HPDE6-E6E7 (cell line): ENCODE results near the gene EPHB6.
A peak's percentile ranks its signal among the peaks of the same experiment; 100 is the strongest.

ENCODE experiments used
- DNase-seq: peaks from one replicate; pipeline ENCODE4 v3.0.0; 2011; ENCODE audit warnings: missing footprints; ENCODE audit errors: extremely low spot score

EPHB6 gene

DNA sequence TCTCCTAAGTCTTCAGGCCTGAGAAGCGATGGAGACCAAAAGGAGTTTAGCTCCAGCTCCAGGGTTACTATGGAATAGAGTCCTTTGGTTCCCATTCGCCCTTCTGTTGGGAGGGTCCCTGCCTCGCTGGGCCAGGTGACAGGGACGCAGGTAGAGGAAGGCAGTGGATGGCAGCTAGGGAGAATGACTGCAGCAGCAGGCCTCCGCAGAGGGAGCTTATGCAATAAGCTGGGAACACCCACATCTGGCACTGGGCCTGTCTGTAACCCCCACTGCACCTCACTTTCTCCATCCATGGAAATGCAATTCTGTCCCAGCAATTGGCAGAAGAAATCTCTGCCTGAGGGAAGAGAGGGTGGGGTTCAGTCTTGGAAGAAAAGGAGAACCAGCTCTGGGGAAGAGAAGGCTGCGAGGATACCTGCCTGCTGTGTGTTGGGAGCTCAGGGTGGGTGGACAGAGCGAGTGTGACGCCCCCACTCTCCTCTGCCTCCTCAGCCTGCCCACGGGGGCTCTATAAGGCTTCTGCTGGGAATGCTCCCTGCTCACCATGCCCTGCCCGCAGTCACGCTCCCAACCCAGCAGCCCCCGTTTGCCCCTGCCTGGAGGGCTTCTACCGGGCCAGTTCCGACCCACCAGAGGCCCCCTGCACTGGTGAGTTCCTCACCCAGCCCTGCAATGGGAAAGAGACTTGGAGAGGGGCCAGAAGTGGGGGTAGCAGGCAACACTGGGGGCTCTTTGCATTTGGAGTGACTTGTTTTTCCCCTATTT, 10.3 kb downstream of the EPHB6 start:
- DNase-seq = no peak

DNA sequence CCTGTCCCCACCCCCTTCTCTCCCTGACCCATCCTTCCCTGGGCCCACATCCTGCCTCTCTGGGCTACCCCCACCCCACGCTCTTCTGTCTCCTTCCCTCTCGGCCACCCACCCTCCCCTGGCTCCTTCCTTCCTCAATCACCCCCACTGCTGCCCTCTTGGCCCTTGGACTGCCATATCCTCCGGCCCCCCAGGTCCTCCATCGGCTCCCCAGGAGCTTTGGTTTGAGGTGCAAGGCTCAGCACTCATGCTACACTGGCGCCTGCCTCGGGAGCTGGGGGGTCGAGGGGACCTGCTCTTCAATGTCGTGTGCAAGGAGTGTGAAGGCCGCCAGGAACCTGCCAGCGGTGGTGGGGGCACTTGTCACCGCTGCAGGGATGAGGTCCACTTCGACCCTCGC, 10.9 kb downstream of the EPHB6 start:
- DNase-seq = no peak

DNA sequence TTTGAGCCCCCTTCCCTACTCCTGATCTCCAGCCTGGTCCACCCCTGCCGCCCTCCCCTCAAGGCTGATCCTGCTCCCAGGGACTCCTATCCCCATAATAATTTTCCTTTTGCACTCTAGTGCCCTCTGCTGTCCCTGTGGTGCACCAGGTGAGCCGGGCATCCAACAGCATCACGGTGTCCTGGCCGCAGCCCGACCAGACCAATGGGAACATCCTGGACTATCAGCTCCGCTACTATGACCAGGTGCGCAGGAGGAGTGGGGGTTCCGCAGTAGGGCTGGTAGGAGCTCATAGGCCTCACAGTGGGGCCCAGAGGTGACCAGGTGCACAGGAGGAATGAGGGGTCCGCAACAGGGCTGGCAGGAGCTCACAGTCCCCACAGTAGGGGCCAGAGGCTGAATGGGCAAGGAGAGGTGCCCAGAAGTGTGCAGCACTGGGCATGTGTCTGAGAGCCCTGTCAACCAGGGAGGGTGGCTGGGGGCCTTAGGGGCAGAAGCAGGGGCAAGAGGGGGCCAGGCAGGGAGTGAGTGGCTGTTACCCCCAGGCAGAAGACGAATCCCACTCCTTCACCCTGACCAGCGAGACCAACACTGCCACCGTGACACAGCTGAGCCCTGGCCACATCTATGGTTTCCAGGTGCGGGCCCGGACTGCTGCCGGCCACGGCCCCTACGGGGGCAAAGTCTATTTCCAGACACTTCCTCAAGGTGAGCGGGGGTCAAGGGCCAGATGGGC, 11.7 kb downstream of the EPHB6 start:
- DNase-seq = peak; percentile 27

DNA sequence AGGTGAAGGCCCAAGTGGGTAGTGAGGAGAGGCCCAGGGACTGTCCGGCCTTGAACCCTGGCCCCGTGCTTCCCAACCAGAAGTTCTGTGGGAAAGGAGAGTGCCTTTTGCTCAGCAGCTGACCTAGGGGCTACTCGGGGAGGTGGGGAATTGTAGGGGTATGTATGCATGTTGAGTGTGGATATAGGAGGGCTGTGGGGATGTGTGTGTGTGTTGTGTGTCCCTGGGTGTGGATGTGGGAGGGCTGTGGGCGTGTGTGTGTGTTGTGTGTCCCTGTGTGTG, 12.2 kb downstream of the EPHB6 start:
- DNase-seq = no peak

DNA sequence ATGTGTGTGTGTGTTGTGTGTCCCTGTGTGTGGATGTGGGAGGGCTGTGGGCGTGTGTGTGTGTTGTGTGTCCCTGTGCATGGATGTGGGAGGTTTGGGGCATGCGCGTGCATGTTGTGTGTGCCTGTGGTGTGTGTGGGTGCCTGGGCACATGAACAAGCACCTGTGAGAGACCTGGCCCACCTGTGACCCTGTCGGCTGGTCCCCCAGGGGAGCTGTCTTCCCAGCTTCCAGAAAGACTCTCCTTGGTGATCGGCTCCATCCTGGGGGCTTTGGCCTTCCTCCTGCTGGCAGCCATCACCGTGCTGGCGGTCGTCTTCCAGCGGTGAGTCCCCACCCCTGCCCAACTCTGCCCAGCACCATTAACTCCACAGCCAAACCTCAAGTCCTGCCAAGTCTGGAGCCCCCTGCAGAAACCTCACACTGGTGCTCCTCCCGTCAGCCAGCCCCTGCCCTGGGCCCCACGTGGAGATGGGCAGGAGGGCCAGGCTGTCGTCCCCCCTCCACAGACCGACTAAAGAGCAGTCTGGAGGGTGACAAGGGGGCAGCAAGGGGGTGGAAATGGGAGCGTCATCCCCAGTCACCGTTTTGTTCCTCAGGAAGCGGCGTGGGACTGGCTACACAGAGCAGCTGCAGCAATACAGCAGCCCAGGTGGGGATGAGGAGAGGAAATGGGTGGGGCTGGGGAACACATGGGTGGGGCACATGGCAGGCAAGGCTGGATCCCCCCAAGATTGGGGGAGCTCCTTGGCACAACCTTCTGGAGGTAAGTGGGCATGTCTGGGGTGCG, 12.7 kb downstream of the EPHB6 start:
- no peak for DNase-seq

DNA sequence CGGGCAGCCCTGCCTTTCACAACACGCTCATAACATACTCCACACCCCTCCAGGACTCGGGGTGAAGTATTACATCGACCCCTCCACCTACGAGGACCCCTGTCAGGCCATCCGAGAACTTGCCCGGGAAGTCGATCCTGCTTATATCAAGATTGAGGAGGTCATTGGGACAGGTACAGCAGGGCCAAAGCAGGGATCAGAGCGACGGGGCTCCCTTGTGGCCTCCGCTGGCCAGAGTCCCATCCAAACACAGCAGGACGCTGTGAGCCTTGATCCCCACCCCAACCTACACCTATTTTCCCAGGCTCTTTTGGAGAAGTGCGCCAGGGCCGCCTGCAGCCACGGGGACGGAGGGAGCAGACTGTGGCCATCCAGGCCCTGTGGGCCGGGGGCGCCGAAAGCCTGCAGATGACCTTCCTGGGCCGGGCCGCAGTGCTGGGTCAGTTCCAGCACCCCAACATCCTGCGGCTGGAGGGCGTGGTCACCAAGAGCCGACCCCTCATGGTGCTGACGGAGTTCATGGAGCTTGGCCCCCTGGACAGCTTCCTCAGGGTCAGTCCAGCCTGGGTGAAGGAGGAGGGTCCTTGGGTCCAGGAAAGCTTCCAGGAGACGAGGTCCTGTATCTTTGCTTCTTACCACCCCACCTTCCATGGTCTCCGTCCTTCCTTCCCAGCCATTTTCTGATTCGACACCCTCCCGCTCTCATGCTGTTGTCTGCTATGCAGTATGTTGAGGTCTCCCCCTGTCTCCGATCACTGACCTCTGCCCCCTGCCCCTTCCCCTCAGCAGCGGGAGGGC, 13.5 kb downstream of the EPHB6 start:
- no peak for DNase-seq

DNA sequence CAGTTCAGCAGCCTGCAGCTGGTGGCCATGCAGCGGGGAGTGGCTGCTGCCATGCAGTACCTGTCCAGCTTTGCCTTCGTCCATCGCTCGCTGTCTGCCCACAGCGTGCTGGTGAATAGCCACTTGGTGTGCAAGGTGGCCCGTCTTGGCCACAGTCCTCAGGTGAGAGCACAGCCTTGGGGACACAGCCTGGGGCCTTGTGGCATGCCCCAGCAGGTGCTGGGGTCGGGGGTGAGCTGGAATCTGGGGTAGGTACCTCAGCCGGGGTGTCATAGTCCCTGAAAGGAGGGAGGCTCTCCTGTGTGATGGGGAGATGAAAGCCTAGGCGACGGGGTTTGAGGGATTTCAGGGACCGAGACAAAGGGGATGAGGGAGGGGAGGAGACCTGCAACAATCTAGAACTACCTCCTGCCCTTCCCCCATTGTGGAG, 14.1 kb downstream of the EPHB6 start:
- no peak for DNase-seq

DNA sequence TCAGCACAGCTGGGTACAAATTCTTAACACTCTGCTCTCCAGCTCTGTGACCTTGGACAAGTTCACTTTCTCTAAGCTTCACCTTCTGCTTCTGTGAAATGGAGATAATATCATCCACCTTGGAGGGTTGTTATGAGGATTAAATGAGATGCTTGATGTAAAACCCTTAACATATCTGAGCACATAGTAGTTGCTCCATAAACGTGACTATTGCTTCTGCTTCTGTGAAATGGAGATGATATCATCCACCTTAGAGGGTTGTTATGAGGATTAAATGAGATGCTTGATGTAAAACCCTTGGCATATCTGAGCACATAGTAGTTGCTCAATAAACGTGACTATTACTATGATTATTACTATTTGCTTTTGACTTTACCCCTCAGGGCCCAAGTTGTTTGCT, 14.6 kb downstream of the EPHB6 start:
- no peak for DNase-seq

DNA sequence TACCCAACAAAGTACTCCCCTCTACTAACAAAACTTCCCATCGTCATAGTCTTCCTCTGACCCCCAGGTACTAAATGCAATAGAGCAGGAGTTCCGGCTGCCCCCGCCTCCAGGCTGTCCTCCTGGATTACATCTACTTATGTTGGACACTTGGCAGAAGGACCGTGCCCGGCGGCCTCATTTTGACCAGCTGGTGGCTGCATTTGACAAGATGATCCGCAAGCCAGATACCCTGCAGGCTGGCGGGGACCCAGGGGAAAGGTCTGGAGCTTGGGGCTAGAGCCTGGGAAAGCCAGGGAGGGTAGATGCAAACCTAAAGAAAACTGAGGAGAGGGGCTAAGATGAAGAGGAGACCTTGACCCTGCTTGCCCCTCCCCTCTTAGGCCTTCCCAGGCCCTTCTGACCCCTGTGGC, 15.3 kb downstream of the EPHB6 start:
- DNase-seq = no peak

DNA sequence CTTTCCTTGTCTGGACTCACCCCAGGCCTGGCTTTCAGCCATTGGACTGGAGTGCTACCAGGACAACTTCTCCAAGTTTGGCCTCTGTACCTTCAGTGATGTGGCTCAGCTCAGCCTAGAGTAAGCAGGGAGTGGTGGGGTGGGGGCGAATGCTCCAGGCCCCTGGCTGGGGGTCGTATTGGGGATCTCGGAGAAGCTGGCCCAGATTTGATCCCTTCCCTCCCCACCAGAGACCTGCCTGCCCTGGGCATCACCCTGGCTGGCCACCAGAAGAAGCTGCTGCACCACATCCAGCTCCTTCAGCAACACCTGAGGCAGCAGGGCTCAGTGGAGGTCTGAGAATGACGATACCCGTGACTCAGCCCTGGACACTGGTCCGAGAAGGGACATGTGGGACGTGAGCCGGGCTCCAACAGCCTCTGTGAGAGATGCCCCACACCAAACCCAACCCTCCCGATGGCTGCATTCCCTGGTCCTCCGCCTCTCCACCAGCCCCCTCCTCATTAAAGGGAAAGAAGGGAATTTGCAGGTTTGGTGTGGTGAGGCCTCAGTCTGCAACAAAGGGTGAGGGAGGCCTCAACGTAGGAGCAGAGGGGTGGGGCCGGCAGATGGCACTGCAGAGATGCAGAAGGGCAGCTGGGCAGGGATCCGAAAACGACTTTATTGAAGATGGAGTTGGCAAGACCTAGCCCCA, 15.8 kb downstream of the EPHB6 start:
- DNase-seq = no peak

DNA sequence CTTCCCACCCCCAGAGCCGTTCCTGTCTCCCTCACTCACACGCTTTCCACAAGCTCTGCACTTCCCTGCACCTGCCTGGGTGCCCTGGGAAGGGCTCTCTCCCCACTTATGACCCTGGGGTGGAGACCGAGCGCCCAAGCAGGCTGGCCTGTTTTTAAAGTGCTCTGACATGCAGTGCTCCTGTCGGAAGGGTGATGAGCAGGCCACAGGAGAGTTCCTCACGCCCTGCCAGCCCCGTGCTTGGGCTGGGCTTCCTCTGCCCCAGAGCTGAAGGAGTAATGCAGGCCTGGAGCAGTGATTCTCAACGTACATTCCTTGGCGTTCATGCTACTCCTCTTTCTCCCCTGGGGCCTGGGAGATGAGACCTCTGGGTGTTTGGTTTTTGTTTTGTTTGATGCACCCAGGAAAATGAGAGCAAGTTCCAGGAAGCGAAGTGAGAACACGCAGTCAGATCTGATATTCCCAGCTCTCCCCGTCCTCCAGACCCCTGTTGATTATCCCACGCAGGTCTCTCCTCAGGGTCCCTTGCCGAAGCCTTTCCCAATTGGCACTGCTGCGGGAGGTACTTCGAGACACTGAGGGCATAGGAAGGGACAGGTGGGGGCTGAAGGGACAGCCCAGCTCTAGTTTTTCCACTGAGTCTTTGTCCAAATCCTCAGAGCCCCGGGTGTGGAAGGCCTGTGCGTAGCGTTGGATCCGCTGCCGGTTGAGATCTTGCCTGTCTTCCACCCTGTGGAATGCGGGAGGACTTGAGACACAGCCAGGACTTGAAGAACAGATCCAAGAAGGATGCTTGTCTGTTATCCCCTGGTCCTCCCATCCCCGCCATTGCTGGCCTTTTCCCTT, 16.6 kb downstream of the EPHB6 start:
- no peak for DNase-seq

DNA sequence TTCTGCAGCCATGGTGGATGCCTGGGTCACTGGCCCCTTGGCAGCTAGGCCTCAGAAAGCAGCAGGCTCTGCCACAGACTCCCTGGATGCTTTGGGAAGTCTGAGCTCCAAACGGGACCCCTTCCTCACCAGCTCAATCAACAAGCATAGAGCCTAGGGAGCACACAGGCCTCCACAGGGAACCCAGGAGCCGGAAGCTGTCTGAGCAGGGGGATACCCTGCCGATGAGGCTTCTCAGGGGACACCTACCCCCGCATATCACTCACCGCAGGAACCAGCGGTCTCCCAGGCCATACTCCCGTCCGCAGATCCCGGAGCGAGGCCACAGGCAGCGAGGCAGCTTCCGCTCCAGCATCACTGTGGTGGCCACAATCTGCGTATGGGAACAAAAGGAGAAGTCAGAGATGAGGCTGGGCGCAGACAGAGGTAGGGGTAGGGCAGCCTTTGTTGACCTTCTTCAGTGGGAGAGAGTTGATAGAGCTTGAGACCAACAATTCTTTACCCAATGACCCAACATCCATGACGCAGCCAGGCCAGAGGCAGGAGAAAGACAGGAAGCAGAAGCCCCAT, 17.3 kb downstream of the EPHB6 start:
- no peak for DNase-seq

DNA sequence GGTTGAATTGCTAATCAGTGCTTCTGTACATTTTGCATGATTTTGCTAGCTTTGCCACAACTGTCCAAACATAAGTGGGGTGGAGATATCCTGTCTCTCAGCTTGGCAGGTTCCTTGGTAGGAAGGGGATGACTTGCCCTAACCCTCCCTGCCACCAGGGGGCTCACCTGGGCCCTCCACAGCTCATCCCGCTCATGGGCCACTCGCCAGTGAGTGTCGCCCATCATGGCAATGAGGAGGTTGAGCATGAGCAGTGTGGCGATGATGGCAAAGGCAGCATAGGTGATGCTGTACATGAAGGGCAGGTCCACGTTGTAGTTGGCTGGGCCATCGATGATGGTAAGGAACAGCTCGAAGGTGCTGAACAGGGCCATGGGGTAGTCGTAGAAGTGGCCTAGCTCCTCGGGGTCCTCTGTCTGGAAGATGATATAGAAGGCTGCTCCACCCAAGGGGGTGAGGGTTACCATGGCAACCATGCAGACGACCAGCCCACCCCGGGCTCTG, 18.5 kb downstream of the EPHB6 start:
- no peak for DNase-seq

DNA sequence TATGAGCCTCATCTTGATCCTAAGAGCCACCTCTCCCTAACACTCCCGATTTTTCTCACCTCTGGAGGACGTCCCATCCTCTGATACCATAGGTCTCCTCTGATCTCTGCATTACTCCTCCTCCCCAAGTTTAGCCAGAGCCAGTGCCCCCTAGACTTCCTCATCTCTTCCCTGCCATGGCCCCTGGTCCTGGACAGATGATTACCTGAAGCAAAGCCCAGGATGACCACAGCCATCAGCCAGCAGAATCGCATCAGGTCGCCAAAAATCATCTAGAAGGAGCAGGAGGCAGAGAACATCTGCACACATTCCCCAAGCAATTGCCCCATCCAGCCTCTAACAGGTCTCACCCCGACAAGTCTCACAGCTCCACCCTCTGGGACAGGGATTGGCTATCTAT, 19.0 kb downstream of the EPHB6 start:
- DNase-seq = no peak

DNA sequence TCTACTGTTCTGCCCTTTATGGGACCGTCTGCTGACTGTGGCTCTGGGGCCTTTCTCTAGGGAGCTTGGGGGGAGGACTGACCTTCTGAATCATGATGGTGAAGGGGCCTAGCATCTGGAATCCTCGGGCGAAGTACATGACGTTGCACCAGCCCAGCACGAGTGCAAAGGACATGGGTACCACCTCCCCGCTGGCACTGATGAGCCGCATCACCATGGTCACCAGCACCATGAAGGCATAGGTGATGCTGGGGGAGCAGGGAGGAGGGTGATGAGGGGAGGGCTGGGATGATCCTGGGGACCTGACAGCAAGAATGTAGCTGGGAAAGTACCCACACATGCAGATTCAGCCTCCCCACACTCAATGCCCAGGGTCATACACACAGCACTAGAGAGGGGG, 19.5 kb downstream of the EPHB6 start:
- no peak for DNase-seq

DNA sequence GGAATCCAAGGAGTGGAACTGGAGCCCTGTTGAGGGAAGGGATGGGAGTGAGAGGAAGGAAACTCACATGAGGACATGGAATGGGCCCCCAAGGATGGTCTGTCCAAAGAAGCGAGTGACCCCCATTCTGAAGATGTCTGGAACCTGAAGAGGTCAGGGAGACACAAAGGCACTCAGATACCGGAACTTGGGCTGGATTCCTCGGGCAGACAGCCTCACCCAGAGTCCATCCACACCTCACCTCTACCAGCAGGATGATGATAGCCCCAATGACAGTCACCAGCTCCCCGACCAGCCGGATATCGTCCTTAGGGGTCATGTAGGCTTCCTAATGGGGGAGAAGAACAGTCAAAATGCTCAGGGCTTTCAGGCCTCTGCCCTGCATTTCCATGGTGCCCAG, 20.0 kb downstream of the EPHB6 start:
- no peak for DNase-seq

DNA sequence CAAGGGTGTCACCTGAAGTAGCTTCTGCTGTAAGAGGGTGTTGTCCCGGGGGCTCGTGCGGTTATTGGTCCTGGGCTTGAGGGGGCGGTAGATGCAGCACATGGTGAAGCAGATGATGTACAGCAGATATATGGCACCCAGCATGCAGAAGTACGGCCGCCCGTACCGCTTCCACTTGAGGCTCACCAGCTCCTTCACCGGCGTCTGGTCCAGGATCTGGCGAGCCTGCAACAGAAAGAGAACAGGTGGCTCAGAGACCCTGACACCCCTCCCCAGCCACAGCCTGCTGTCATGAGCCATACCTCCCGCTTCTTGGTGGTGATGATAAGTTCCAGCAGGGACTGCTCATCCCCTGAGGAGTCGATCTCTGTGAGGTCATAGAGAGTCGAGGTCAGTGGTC, 20.6 kb downstream of the EPHB6 start:
- DNase-seq = no peak

DNA sequence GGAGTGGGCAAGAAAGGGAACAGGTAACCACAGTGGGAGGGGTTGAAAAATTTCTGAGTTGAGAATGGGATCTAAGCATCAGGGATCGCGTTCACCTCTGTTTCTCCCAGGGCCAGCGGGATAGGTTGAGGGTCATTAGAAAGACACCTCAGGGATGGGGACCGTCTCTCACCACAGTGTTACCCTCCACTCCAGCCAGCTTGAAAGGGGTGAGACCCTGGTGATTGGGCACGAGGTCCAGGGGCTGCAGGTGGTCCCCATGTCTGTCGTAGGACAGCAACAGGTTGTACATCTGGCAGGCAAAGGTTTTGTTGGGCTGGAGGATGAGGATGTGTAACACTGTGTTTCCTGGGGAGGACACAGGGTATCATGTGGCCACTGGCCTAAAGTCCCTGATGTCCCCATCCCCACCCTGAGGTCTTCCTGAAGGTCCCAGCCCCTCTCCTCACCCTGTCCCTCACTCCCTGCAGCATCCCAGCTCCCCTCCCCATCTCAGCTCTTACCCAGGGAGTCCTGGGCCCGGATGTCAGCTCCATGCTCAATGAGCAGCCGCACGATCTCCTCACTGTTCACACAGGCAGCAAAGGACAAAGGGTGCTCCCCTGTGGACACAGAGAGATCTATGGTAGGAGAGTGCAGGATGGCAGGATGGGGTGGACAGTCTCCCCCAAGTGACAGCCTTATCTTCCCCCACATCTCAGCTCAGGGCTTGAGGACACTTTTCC, 21.5 kb downstream of the EPHB6 start:
- no peak for DNase-seq
